Mononuclear cell (primary cell): ENCODE measurements around the gene WIPI1. TPM values are rescaled to one million over a fixed set of nuclear protein-coding genes. Genes with fewer than 3 reads are reported as not detected.

ENCODE experiments used
- H3K27me3 ChIP-seq: 2 replicates; pipeline ENCODE4 v1.6.0; 2011; ENCODE audit warnings: low read length, control low read depth; ENCODE audit not compliant: insufficient read depth
- H3K4me1 ChIP-seq: 2 replicates; pipeline ENCODE4 v1.5.1; 2011; ENCODE audit warnings: mild to moderate bottlenecking, low read length, control low read depth; ENCODE audit not compliant: insufficient read depth
- H3K4me3 ChIP-seq: 2 replicates; pipeline ENCODE4 v1.5.1; 2011; ENCODE audit warnings: mild to moderate bottlenecking, low read length, moderate library complexity
- H3K9me3 ChIP-seq: 2 replicates; pipeline ENCODE4 v1.5.1; 2011; ENCODE audit warnings: low read depth, mild to moderate bottlenecking, control low read depth, low read length
- total RNA-seq: library from RNA; depleted of rRNA; stranded (reverse); fragments of >200 nt; gene quantifications from one replicate; pipeline ENCODE4 v1.2.3, GENCODE V29; 2012

WIPI1 gene
- total RNA-seq, 1 donor = 17.8 TPM

DNA sequence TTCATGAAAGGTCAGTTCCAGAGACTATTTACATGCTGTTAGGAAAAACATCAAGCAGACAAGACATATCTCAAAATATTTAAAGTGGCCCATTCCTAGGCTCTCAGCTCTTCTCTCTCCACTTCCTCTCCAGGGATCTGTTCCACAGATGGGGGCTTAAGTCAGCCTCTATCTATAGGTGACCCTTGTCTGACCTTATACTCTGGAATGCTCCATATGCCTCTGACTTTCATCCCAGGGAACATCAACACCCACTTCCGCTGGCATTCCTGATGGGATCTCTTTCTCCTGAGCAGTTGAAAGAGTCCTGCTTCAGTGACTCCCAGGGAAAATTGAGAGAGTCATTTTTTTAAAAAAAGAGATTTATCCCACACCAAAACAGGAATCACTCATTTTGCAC, 11.5 kb upstream of the WIPI1 start:
- Histone ChIP-seq H3K4me3 (no peak overlapping the region), H3K4me1 (no peaks in the 10 kb centered on the region), H3K9me3 (no peaks in the 10 kb centered on the region), H3K27me3 (peaks cover 3% of the 10 kb centered on the region)

DNA sequence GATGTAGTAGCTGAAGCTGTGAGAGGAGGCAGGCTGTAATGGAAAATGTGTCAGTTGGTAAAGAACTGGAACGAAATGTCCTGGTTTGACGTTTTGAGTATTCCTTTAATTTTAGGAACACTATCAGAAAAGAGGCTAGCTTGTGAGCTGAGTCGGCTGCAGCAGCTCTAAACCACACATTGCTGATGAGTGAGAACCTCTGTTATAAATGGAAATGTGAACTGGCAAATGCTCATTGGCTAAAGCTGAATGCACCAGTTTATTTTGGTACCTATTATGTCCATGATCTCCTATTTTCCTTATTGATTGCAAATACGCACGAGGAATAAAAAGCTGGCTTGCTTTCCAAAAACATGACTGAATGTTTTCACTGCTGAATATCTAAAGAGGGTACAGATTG, 11.0 kb upstream of the WIPI1 start:
- H3K27me3 ChIP-seq = peaks cover 3% of the 10 kb centered on the region
- no peaks in the 10 kb centered on the region for H3K9me3 ChIP-seq
- H3K4me3 ChIP-seq = no peak overlapping the region
- no peaks in the 10 kb centered on the region for H3K4me1 ChIP-seq

DNA sequence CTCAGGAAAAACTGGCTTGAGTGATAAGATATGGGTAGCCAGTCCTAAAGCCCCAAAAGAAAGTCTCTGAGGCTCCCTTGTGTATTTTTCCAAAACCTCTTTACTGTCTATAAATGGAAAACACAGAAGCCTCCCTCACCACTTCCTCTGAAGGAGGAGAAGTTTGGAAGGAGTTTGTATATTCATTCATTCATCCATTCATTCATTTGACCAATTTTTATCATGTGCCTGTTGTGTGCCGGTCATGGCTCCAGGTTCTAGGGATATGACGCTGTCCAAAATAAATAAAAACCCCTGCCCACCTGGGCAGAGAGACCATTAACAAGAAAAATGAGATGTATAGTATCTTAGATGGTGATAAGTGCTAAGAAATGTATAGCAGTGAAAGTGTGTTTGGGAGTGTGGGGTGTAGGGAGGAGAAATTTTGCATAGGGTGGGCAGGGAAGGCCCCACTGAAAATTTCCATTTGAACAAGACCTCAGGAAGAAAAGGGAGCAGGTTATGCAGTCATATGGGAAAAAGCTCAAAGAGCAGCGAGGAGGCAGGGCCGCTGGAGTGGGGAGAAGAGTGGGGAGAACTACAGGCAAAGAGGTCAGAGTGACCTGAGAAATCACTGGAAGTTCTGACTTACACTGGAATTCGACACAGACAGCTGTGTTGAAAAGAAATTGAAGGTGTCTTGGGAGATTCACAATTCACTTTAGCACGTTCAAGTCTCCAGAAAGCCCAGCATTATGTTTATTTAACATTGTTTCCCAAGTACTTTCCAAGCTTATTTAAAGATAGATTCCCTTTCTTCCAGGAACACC, 6.1 kb upstream of the WIPI1 start:
- no peak overlapping the region for H3K4me3 ChIP-seq
- H3K4me1 ChIP-seq = peaks cover 32% of the 10 kb centered on the region
- H3K27me3 ChIP-seq = no peaks in the 10 kb centered on the region
- no peaks in the 10 kb centered on the region for H3K9me3 ChIP-seq

DNA sequence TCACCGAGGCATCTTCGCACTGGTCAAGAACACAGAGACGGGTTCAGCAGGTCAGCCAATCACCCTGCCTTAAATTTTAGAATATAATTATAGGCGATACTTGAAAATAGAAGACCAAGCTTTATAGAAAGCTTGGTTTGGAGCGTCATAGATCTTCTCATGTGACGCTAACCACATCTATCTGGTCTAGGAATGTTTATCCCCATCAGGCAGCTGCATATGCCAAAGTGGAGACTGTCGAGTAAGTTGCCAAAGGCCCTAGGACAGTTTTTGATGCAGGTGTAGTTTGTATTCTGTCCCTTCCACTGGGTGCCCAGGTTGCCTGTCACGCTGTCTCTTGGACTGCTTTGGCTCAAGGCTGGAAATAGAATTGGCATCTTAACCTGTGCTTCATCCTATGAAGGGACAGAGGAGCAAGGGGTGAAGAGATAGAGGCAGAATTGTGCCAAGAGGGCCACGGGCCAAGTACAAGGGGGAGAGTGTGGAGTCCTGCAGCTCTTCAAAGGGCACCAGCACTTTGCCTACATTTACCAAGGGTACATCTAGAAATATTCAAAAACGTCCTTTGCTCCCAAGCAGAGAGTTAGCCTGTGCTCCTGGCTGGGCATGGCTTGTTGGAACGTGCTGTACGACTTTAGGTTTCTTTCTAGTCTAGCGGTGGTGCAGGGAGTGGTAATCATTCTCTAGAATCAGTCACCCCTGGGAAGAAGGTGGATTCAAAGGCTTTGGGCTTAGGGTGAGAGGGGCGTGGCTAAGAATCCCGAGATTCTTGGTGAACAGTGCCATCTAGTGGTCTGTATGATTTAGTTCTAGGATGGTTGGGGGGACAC, 5.3 kb upstream of the WIPI1 start:
- H3K4me3 ChIP-seq = no peak overlapping the region
- peaks cover 39% of the 10 kb centered on the region for H3K4me1 ChIP-seq
- no peaks in the 10 kb centered on the region for H3K27me3 ChIP-seq
- H3K9me3 ChIP-seq = no peaks in the 10 kb centered on the region

DNA sequence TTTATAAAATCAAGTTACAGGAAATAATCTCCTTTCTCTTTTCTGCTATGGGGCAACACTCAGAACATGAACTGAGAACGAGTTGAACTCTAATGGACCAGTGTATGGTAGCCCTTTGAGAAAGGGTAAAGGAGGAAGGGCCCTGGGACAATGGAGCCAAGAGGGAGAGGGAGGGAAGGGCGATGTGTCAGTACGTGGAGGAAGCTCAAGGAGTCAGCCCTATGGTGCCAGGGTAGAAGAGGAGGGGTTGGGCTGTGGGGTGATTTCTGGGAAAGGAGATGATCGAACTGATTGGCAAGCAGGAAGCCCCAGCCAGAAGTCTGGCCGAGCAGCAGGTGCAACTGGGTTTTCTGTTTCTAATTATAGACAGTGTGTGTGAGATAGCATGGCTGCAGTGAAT, 4.3 kb upstream of the WIPI1 start:
- Histone ChIP-seq H3K27me3 (no peaks in the 10 kb centered on the region), H3K4me1 (peaks cover 44% of the 10 kb centered on the region), H3K4me3 (no peak overlapping the region), H3K9me3 (no peaks in the 10 kb centered on the region)

DNA sequence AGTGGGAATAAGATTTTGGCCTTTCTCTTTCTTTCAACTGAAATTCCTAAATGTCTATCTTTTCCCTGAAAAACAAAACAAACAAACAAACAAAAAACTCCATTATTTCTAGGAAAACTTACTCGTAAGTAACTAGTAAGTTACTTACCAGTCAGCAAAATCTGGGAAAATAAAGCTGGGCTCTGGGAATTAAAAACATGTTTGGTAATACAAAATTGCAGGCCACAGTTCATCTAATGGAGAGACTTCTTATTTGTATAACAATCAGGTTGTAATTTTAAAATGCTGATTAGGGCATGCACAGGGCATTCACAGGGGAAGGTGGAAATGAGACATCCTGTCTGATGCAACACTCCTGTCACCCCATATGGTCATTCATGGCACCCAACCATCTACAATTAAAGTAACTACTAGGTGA, 3.8 kb upstream of the WIPI1 start:
- Histone ChIP-seq H3K4me3 (no peak overlapping the region), H3K9me3 (no peaks in the 10 kb centered on the region), H3K27me3 (no peaks in the 10 kb centered on the region), H3K4me1 (peaks cover 49% of the 10 kb centered on the region)

DNA sequence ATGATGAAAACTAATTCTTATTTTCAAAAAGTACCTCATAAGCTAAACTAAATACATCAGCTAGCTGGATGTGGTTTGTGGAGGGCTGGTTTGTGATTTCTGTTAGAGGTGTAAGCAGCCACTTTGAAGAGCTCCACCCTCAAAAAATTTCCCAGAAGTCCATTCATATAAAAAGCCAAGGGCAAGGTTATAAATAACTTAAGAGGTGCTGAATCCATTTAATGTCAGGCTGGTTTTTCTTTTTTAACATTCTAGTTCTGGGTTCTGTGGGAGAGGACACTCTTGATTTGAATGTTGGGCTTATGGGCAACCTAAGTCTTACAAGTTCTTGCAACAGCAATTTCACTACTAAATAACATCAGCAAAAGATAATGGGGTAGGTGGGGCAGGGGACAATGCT, 3.4 kb upstream of the WIPI1 start:
- Histone ChIP-seq H3K9me3 (no peaks in the 10 kb centered on the region), H3K4me3 (no peak overlapping the region), H3K4me1 (peaks cover 53% of the 10 kb centered on the region), H3K27me3 (no peaks in the 10 kb centered on the region)

DNA sequence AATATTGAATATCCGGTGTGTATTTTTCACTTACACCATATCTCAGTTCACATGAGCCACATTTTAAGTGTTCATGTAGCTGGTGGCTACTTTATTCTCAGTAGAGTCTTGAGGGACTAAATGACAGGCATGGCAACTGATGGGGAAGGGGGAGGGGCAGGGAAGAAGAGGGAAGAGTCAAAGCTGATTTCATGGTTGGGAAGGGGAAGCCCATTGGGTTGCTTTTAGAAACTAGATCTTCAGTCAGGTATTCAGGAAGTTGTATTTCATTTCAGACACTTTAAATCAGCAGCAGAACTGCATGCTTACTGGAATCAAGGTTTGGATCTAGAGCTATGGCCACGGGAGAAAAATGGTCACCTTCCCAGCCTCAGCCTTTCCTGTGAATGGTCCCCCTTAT, 2.9 kb upstream of the WIPI1 start:
- peaks cover 59% of the 10 kb centered on the region for H3K4me1 ChIP-seq
- H3K27me3 ChIP-seq = no peaks in the 10 kb centered on the region
- H3K4me3 ChIP-seq = no peak overlapping the region
- no peaks in the 10 kb centered on the region for H3K9me3 ChIP-seq

DNA sequence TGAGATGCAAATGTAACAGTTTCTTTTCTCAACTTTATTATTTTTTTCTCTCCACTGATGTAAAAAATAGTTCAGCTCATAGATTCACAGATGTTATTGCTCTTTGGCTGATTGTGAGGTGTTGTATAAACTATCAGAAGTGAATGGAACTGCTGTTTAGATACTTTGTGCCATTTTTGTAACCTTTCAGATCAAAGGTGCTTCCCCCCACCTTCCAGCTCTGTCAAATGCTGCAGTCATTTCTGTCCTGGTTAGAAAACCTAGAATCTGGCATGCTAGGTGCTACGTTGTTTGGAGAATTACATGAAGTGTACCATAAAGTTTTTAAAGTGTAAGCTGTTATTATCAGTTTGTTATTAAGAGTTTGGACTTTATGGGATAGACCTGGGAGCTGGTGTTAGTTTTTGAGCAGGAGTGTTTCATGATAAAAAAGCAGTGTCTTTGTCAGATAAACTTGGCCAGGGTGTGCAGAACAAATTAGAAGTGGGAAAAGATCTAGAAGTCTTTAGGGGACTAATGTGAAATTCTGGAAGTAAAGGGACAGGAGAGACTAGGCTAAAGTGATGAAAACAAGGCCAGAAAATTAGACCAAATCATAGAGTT, 1.8 kb upstream of the WIPI1 start:
- H3K4me3 ChIP-seq = no peak overlapping the region
- H3K4me1 ChIP-seq = peaks cover 64% of the 10 kb centered on the region
- no peaks in the 10 kb centered on the region for H3K27me3 ChIP-seq
- no peaks in the 10 kb centered on the region for H3K9me3 ChIP-seq

DNA sequence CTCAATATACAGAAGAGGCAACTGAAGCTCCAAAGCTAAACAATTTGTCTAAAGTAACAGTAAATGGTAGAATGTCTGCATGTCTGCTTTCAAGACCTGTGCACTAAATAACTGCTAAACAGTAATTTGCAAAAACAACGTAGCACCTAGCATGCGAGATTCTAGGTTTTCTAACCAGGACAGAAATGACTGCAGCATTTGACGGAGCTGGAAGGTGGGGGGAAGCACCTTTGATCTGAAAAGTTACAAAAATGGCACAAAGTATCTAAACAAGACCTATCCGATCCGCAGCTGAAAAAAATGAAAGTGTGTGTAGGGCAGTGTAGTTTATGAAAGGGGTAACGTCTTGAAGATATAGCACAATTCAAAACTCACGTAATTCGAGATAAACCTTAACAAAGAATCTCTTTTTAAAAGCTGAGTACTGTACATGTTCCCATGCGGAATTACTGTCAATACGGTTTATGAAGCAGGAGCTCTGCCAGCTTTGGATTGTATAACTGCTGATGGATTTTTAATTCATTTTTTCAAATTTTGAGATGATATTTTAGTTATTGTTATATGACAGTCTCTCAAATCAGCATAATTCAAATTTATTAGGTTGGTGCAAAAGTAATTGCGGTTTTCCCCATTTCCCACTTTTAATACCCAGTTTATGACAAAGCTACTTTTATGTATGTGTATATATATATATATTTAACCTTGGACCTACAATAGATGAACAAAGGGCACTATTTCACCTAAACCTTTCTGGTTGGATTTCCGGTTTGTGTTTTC, 1.2 kb upstream of the WIPI1 start:
- no peaks in the 10 kb centered on the region for H3K9me3 ChIP-seq
- H3K4me3 ChIP-seq = peak overlapping the region; percentile 40
- H3K27me3 ChIP-seq = no peaks in the 10 kb centered on the region
- peaks cover 64% of the 10 kb centered on the region for H3K4me1 ChIP-seq

DNA sequence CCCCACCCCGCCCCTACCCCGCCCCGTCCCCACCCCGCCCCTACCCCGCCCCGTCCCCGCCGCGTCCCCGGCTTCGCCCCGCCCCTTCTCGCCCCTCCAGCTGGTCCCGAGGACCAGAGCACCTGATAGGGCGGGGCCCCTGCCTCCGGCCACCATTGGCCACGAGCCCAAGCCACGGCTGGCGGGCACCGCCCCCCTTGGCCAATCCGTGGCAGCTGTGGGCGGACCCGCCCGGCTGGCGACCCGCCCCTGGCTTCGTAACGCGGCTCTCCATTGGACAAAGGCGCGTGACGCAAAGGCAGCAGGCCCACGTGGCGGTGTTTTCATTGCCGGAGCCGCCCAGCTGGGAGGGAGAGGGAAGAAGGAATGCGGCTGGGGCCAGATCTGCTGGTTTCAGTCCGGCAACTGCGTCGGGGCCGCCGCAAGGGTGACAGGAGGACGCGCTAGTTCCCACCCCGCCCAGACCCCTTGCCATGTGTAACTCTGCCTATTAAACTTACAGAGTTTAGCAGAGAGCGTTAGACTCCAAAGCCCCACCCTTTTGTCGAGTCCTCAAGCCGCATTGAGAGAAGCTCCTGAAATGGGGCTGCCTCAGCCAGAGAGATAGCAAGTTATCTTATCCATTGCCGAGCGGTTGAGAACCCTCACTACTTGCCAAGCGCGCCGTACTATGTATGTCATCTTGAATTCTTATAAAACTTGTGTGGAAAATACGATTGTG, 403 bp upstream of the WIPI1 start:
- Histone ChIP-seq H3K9me3 (no peaks in the 10 kb centered on the region), H3K4me1 (peaks cover 60% of the 10 kb centered on the region), H3K27me3 (no peaks in the 10 kb centered on the region), H3K4me3 (peak overlapping the region; percentile 40)

DNA sequence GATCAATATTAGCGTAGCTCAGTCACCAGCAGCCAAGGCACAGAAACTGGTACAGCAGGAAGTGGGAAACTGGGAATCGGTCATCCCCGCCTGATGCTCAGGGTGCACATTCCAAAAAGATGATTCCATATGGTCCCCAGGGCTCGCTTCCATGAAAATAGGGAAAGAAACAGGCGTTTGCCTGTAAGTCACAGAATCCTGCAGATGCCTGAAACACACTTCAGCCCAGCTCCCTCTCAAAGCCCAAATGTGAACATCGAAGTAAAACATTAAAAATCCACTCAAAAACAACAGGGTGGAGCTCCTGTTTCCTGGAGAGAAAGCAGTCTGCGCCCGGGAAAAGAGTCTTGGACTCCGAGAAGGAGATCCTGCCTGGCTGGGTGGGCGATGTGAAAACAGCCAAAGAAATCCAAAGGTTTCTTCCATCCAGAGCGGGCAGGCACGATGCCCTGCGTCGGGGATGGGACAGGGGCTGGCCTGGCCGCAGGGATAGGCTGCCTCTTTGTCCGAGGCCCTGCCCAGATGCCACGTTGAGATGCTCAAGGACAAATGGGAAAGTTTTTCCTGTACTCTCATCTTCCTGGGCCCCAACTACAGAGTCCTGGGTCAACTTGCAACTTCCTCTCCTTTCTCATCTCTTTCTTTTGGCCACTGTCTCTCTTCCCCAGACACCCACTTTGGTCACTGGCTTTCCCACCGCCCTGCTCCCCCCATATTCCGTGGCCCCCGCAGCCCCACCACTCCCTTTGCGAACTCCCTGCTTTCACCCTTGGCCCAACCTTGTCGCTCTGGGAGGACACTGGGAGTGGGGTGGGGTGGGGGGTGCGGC, 743 bp downstream of the WIPI1 start:
- no peaks in the 10 kb centered on the region for H3K27me3 ChIP-seq
- H3K4me3 ChIP-seq = peak overlapping the region; percentile 52
- H3K9me3 ChIP-seq = no peaks in the 10 kb centered on the region
- peaks cover 49% of the 10 kb centered on the region for H3K4me1 ChIP-seq

DNA sequence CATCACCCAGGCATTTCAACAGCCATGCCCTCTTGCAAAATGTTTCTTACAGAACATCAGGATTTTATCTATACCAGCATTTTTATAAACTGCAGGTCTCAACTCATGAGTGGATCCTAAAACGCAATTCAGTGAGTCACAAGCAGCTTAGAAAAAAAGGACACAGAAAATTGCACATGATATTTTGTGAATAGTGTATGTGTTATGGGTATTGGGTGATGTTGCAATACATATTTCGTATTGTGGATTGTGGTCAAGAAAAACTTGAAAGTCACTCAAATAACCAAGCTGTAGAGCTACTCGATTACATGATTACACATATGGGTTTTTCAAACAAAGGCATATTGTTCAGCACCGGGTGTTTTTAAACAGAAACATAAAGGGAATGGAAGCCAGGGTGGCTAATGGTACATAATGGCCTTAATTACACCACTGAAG, 1.4 kb downstream of the WIPI1 start:
- Histone ChIP-seq H3K4me1 (peaks cover 42% of the 10 kb centered on the region), H3K27me3 (no peaks in the 10 kb centered on the region), H3K4me3 (peak overlapping the region; percentile 52), H3K9me3 (no peaks in the 10 kb centered on the region)
